HepG2 (cell line): ENCODE data around the gene CD7. TPM values are rescaled to one million over a fixed set of nuclear protein-coding genes. Genes with fewer than 3 reads are reported as not detected.
A peak's percentile ranks its signal among the peaks of the same experiment; 100 is the strongest.

ENCODE experiments used
- ELF1 ChIP-seq: sonication (generic); formaldehyde crosslinking; IDR thresholded peaks from 2 replicates; pipeline ENCODE4 v1.4.0; 2020; ENCODE audit warnings: missing genetic modification reagents
- NFE2L1 ChIP-seq: sonication (generic); formaldehyde crosslinking; IDR thresholded peaks from 2 replicates; pipeline ENCODE4 v1.4.0; 2020; ENCODE audit warnings: missing genetic modification reagents, mild to moderate bottlenecking, borderline replicate concordance
- NFE2L2 ChIP-seq: fragments of 150-350 bp; IDR thresholded peaks from 2 replicates; pipeline ENCODE4 v1.6.1; 2014; ENCODE audit warnings: low read length
- SOX6 ChIP-seq, 2 experiments: fragments of 450-650 bp in 1 of 2; sonication (generic) in 1 of 2; formaldehyde crosslinking in 1 of 2; IDR thresholded peaks; 2 replicates each; pipeline versions ENCODE4 v1.4.0 to v1.6.1; 2017 to 2020; ENCODE audit warnings: antibody characterized with exemption in 1 of 2, mild to moderate bottlenecking in 1 of 2, missing genetic modification reagents in 1 of 2
- TARDBP ChIP-seq: sonication (generic); formaldehyde crosslinking; IDR thresholded peaks from 2 replicates; pipeline ENCODE4 v1.8.0; 2022; ENCODE audit warnings: mild to moderate bottlenecking, missing genetic modification reagents
- ZNF143 ChIP-seq: sonication (generic); formaldehyde crosslinking; IDR thresholded peaks from 2 replicates; pipeline ENCODE4 v1.4.0; 2020; ENCODE audit warnings: missing genetic modification reagents
- ZNF180 ChIP-seq: sonication (generic); formaldehyde crosslinking; IDR thresholded peaks from 2 replicates; pipeline ENCODE4 v1.4.0; 2020; ENCODE audit warnings: low read depth, missing genetic modification reagents, borderline replicate concordance
- ZNF230 ChIP-seq: sonication (generic); formaldehyde crosslinking; IDR thresholded peaks from 2 replicates; pipeline ENCODE4 v1.4.0; 2020; ENCODE audit warnings: mild to moderate bottlenecking, missing genetic modification reagents
- ZNF3 ChIP-seq: IDR thresholded peaks from 2 replicates; pipeline ENCODE4 v1.7.0; 2017; ENCODE audit warnings: inconsistent platforms
- ZNF451 ChIP-seq: sonication (generic); formaldehyde crosslinking; IDR thresholded peaks from 2 replicates; pipeline ENCODE4 v1.5.0; 2020; ENCODE audit warnings: mild to moderate bottlenecking, missing genetic modification reagents
- ZNF557 ChIP-seq: sonication (generic); formaldehyde crosslinking; IDR thresholded peaks from 2 replicates; pipeline ENCODE4 v1.4.0; 2020; ENCODE audit warnings: missing genetic modification reagents
- ZNF703 ChIP-seq: sonication (generic); formaldehyde crosslinking; IDR thresholded peaks from 2 replicates; pipeline ENCODE4 v1.5.1; 2020; ENCODE audit warnings: missing genetic modification reagents, mild to moderate bottlenecking, moderate library complexity, borderline replicate concordance
- ZSCAN21 ChIP-seq: sonication (generic); formaldehyde crosslinking; IDR thresholded peaks from 2 replicates; pipeline ENCODE4 v1.8.0; 2022; ENCODE audit warnings: mild to moderate bottlenecking, missing genetic modification reagents, moderate library complexity, borderline replicate concordance
- polyA plus RNA-seq, 8 experiments: library from polyadenylated mRNA; depleted of rRNA in 3 of 8; stranded (reverse) in 7 of 8; unstranded in 1 of 8; fragments of >200 nt; fragmentation: Illumina TruSeq in 4 of 8; extraction: Trizol in 4 of 8; gene quantifications; 2 replicates each; pipeline versions ENCODE4 v1.2.1 to v1.2.3, GENCODE V29; 2011 to 2016; ENCODE audit warnings: low read depth in 4 of 8, missing spikeins in 1 of 8, mixed read lengths in 1 of 8; ENCODE audit not compliant: insufficient read depth in 1 of 8
- total RNA-seq, 5 experiments: library from RNA; depleted of rRNA; stranded (reverse); fragments of >200 nt; fragmentation: Illumina TruSeq; extraction: Trizol; gene quantifications; 2 replicates each; pipeline ENCODE4 v1.2.3, GENCODE V29; 2016; ENCODE audit warnings: low read depth in 1 of 5
- TF ChIP-seq, protein P1 (sequence below): sonication (generic); formaldehyde crosslinking; IDR thresholded peaks from 2 replicates; pipeline ENCODE4 v1.5.1; 2020; ENCODE audit warnings: mild to moderate bottlenecking, moderate library complexity, missing genetic modification reagents
- TF ChIP-seq, protein P2 (sequence below): sonication (generic); formaldehyde crosslinking; IDR thresholded peaks from 2 replicates; pipeline ENCODE4 v1.8.1; 2023; ENCODE audit warnings: mild to moderate bottlenecking, moderate library complexity, missing genetic modification reagents
- TF ChIP-seq, protein P3 (sequence below): sonication (generic); formaldehyde crosslinking; IDR thresholded peaks from 2 replicates; pipeline ENCODE4 v1.5.0; 2020; ENCODE audit warnings: missing genetic modification reagents
- TF ChIP-seq, protein P4 (sequence below): sonication (generic); formaldehyde crosslinking; IDR thresholded peaks from 2 replicates; pipeline ENCODE4 v1.5.0; 2020; ENCODE audit warnings: mild to moderate bottlenecking, missing genetic modification reagents, borderline replicate concordance
- TF ChIP-seq, protein P5 (sequence below): sonication (generic); formaldehyde crosslinking; IDR thresholded peaks from 2 replicates; pipeline ENCODE4 v1.4.0; 2020; ENCODE audit warnings: missing genetic modification reagents

Gene CD7
- total and polyA plus RNA-seq, 2 of the 13 experiments (the other 11 are each of a cell fraction or from before 2014, with no cell fraction given), result 67.6 to 76.4 TPM

- no peak; the same call in 1 of the 2 replicates for TF ChIP-seq ZNF451
- TF ChIP-seq, protein P1, sequence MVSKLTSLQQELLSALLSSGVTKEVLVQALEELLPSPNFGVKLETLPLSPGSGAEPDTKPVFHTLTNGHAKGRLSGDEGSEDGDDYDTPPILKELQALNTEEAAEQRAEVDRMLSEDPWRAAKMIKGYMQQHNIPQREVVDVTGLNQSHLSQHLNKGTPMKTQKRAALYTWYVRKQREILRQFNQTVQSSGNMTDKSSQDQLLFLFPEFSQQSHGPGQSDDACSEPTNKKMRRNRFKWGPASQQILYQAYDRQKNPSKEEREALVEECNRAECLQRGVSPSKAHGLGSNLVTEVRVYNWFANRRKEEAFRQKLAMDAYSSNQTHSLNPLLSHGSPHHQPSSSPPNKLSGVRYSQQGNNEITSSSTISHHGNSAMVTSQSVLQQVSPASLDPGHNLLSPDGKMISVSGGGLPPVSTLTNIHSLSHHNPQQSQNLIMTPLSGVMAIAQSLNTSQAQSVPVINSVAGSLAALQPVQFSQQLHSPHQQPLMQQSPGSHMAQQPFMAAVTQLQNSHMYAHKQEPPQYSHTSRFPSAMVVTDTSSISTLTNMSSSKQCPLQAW (CRISPR knock-in tag), result peak; percentile 38; the same call in 1 of the 2 replicates
- TF ChIP-seq, protein P2, sequence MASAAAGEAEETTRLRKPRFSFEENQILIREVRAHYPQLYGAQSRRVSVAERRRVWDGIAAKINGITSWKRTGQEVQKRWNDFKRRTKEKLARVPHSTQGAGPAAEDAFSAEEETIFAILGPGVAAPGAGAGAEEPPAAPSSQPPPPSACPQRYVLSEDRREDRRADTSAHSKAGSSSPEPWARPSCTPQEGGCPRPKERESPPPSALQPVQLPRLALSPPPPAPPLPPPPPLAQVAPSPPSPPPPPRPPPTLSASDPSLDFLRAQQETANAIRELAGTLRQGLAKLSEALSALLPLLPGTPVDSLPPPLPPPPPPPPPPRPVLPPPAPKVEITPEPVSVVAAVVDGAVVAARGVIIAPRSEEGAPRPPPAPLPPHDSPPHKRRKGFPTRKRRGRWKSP, result 0 out of 2 replicates have a peak, but pooled peaks have one; percentile 54
- no peak for TF ChIP-seq SOX6 (IDR thresholded peaks at IDR 0.05)
- TF ChIP-seq SOX6 (CRISPR knock-in tag; IDR thresholded peaks at IDR 0.05), result peak; percentile 24
- no peak for TF ChIP-seq ZNF3 (CRISPR knock-in tag)
- TF ChIP-seq ELF1 (CRISPR knock-in tag), result peak; percentile 90
- TF ChIP-seq, protein P3, sequence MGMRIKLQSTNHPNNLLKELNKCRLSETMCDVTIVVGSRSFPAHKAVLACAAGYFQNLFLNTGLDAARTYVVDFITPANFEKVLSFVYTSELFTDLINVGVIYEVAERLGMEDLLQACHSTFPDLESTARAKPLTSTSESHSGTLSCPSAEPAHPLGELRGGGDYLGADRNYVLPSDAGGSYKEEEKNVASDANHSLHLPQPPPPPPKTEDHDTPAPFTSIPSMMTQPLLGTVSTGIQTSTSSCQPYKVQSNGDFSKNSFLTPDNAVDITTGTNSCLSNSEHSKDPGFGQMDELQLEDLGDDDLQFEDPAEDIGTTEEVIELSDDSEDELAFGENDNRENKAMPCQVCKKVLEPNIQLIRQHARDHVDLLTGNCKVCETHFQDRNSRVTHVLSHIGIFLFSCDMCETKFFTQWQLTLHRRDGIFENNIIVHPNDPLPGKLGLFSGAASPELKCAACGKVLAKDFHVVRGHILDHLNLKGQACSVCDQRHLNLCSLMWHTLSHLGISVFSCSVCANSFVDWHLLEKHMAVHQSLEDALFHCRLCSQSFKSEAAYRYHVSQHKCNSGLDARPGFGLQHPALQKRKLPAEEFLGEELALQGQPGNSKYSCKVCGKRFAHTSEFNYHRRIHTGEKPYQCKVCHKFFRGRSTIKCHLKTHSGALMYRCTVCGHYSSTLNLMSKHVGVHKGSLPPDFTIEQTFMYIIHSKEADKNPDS (CRISPR knock-in tag), result 0 out of 2 replicates have a peak, but pooled peaks have one; percentile 81
- no peak for TF ChIP-seq ZNF230 (CRISPR knock-in tag)
- TF ChIP-seq, protein P4, sequence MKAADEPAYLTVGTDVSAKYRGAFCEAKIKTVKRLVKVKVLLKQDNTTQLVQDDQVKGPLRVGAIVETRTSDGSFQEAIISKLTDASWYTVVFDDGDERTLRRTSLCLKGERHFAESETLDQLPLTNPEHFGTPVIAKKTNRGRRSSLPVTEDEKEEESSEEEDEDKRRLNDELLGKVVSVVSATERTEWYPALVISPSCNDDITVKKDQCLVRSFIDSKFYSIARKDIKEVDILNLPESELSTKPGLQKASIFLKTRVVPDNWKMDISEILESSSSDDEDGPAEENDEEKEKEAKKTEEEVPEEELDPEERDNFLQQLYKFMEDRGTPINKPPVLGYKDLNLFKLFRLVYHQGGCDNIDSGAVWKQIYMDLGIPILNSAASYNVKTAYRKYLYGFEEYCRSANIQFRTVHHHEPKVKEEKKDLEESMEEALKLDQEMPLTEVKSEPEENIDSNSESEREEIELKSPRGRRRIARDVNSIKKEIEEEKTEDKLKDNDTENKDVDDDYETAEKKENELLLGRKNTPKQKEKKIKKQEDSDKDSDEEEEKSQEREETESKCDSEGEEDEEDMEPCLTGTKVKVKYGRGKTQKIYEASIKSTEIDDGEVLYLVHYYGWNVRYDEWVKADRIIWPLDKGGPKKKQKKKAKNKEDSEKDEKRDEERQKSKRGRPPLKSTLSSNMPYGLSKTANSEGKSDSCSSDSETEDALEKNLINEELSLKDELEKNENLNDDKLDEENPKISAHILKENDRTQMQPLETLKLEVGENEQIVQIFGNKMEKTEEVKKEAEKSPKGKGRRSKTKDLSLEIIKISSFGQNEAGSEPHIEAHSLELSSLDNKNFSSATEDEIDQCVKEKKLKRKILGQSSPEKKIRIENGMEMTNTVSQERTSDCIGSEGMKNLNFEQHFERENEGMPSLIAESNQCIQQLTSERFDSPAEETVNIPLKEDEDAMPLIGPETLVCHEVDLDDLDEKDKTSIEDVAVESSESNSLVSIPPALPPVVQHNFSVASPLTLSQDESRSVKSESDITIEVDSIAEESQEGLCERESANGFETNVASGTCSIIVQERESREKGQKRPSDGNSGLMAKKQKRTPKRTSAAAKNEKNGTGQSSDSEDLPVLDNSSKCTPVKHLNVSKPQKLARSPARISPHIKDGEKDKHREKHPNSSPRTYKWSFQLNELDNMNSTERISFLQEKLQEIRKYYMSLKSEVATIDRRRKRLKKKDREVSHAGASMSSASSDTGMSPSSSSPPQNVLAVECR (CRISPR knock-in tag), result peak; percentile 79
- no peak for TF ChIP-seq ZNF557 (CRISPR knock-in tag)
- TF ChIP-seq, protein P5, sequence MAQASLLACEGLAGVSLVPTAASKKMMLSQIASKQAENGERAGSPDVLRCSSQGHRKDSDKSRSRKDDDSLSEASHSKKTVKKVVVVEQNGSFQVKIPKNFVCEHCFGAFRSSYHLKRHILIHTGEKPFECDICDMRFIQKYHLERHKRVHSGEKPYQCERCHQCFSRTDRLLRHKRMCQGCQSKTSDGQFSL, result 0 out of 2 replicates have a peak, but pooled peaks have one; percentile 31
- no peak for TF ChIP-seq NFE2L2
- peak; percentile 61 for TF ChIP-seq TARDBP (CRISPR knock-in tag)
- peak; percentile 41; the same call in 1 of the 2 replicates for TF ChIP-seq ZNF143 (CRISPR knock-in tag)
- TF ChIP-seq NFE2L1 (CRISPR knock-in tag), result peak; percentile 72; the same call in 1 of the 2 replicates
- peak; percentile 86; the same call in 1 of the 2 replicates for TF ChIP-seq ZSCAN21 (CRISPR knock-in tag)
- TF ChIP-seq ZNF703 (CRISPR knock-in tag), result peak; percentile 36; the same call in 1 of the 2 replicates
- TF ChIP-seq ZNF180 (CRISPR knock-in tag), result no peak
These were observed 19.5 kb downstream of the CD7 start (continued) for GRCh38 chr17:82297714-82298537.
